ENCODE measurements around the gene SERTAD1. TPM values are rescaled to one million over a fixed set of nuclear protein-coding genes. Genes with fewer than 3 reads are reported as not detected.
"Not testable (repeated sequence)": the region's sequence is repeated elsewhere in the genome, so short reads cannot be mapped to it uniquely, and the experiment has no call there.

The SERTAD1 gene
- total RNA-seq, 1 donor from 2014 or later = 22.9 TPM

DNA sequence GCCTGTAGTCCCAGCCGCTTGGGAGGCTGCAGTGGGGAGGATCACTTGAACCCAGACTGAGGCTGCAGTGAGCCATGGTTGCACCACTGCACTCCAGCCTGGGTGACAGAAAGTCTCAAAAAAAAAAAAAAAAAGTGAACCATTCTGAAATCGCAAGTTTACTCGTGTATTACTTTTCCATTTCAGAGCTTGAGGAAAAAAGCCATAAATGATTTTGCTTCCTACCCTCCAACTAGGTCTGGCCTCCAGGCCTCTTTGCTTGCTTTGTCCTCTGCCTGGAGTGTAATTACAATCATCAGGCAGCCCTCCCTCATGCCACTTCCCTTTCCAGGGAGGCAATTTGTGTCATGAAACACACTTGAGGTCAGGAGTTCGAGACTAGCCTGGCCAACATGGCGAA is 31.3 kb upstream of the SERTAD1 start:
- Mint-ChIP-seq H3K9me3 (ENCODE audit: unreplicated experiment) (no peaks in the 10 kb centered on the region), H3K36me3 (ENCODE audit: low read depth, unreplicated experiment) (no peaks in the 10 kb centered on the region), H3K27ac (ENCODE audit: unreplicated experiment) (no peak overlapping the region), H3K4me3 (ENCODE audit: unreplicated experiment) (no peak overlapping the region), H3K27me3 (ENCODE audit: low read depth, unreplicated experiment) (no peaks in the 10 kb centered on the region), H3K4me1 (ENCODE audit: low read depth, unreplicated experiment) (no peaks in the 10 kb centered on the region)
- DNase-seq (ENCODE audit: low read depth) = no peak
- no peak overlapping the region for H2AFZ ChIP-seq (ENCODE audit: low read depth, low read length)
- no peak overlapping the region for H3K27ac ChIP-seq (ENCODE audit: low read depth, low read length)
- H3K4me3 ChIP-seq (ENCODE audit: insufficient read depth, low read depth, low read length) = no peak overlapping the region
- no peak overlapping the region for H3K4me2 ChIP-seq (ENCODE audit: low read length)
- H3K27me3 ChIP-seq (ENCODE audit: insufficient read depth, low read length) = no peaks in the 10 kb centered on the region
- FAIRE-seq = no peak
- no peak overlapping the region for H3K9ac ChIP-seq (ENCODE audit: low read length)
- no peaks in the 10 kb centered on the region for H3K9me3 ChIP-seq (ENCODE audit: insufficient read depth, low read depth, low read length)
- H3K79me2 ChIP-seq (ENCODE audit: insufficient read depth, low read length) = no peaks in the 10 kb centered on the region
- TF ChIP-seq EZH2 (IDR thresholded peaks at IDR 0.05; ENCODE audit: insufficient read depth, low read length) = no peak
- TF ChIP-seq, protein P1, sequence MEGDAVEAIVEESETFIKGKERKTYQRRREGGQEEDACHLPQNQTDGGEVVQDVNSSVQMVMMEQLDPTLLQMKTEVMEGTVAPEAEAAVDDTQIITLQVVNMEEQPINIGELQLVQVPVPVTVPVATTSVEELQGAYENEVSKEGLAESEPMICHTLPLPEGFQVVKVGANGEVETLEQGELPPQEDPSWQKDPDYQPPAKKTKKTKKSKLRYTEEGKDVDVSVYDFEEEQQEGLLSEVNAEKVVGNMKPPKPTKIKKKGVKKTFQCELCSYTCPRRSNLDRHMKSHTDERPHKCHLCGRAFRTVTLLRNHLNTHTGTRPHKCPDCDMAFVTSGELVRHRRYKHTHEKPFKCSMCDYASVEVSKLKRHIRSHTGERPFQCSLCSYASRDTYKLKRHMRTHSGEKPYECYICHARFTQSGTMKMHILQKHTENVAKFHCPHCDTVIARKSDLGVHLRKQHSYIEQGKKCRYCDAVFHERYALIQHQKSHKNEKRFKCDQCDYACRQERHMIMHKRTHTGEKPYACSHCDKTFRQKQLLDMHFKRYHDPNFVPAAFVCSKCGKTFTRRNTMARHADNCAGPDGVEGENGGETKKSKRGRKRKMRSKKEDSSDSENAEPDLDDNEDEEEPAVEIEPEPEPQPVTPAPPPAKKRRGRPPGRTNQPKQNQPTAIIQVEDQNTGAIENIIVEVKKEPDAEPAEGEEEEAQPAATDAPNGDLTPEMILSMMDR (IDR thresholded peaks at IDR 0.05; ENCODE audit: insufficient read depth, low read depth, low read length) = no peak
- no peaks in the 10 kb centered on the region for H3K36me3 ChIP-seq (ENCODE audit: insufficient read depth, low read length)
- no peaks in the 10 kb centered on the region for H4K20me1 ChIP-seq (ENCODE audit: insufficient read depth, low read length)
- no peaks in the 10 kb centered on the region for H3K4me1 ChIP-seq (ENCODE audit: insufficient read depth, low read length)

DNA sequence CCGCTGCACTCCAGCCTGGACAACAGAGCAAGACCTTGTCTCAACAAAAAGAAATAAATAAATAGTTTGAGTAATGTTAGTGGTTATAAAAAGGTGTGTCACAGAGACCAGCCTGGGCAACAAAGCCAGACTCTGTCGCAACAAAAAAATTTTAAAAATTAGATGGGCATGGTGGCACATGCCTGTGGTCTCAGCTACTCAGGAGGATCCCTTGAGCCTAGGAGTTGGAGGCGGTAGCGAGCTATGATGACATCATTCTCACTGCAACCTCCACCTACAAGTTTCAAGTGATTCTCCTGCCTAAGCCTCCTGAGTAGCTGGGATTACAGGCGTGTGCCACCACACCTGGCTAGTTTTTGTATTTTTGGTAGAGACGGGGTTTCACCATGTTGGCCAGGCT is 28.2 kb upstream of the SERTAD1 start:
- not testable (repeated sequence) for H3K4me3 Mint-ChIP-seq (ENCODE audit: unreplicated experiment); H3K27ac ChIP-seq (ENCODE audit: low read depth, low read length); H3K9ac ChIP-seq (ENCODE audit: low read length); H3K27ac Mint-ChIP-seq (ENCODE audit: unreplicated experiment); H3K4me2 ChIP-seq (ENCODE audit: low read length); H3K36me3 ChIP-seq (ENCODE audit: insufficient read depth, low read length); FAIRE-seq; H3K9me3 ChIP-seq (ENCODE audit: insufficient read depth, low read depth, low read length); H3K36me3 Mint-ChIP-seq (ENCODE audit: low read depth, unreplicated experiment); H3K4me1 ChIP-seq (ENCODE audit: insufficient read depth, low read length); H3K79me2 ChIP-seq (ENCODE audit: insufficient read depth, low read length); H2AFZ ChIP-seq (ENCODE audit: low read depth, low read length); DNase-seq (ENCODE audit: low read depth); H3K27me3 Mint-ChIP-seq (ENCODE audit: low read depth, unreplicated experiment); H3K4me1 Mint-ChIP-seq (ENCODE audit: low read depth, unreplicated experiment); H3K27me3 ChIP-seq (ENCODE audit: insufficient read depth, low read length); H3K4me3 ChIP-seq (ENCODE audit: insufficient read depth, low read depth, low read length); H4K20me1 ChIP-seq (ENCODE audit: insufficient read depth, low read length); H3K9me3 Mint-ChIP-seq (ENCODE audit: unreplicated experiment)

DNA sequence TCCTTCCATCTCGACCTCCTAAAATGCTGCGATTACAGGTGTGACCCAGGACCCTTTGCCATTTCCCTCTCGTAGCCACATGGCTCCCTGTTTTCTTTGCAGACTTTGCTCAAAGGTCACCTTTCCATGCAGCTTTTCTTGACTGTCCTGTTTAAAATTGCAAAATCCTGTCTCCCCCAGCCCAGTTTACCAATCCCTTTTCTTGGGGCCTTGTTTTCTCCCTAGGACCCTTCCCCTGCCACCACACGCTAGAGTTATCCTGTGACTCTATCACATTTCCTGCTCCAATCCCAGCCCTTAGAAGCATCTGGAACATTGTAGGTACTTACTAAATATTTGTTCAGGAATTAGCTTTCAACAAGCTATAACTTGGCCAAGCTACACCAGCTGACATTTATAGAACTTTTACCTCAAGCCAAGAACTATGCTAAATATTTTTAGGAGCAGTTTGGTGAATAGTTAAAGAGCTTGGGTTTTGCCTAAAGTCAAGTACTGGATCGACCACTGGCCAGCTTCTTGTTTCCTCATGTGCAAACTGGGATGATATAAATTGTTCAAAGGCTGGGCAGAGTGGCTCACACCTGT is 27.5 kb upstream of the SERTAD1 start:
- no peaks in the 10 kb centered on the region for H3K27me3 ChIP-seq (ENCODE audit: insufficient read depth, low read length)
- no peaks in the 10 kb centered on the region for H4K20me1 ChIP-seq (ENCODE audit: insufficient read depth, low read length)
- Mint-ChIP-seq H3K9me3 (ENCODE audit: unreplicated experiment) (no peaks in the 10 kb centered on the region), H3K4me1 (ENCODE audit: low read depth, unreplicated experiment) (no peaks in the 10 kb centered on the region), H3K4me3 (ENCODE audit: unreplicated experiment) (no peak overlapping the region), H3K36me3 (ENCODE audit: low read depth, unreplicated experiment) (no peaks in the 10 kb centered on the region), H3K27me3 (ENCODE audit: low read depth, unreplicated experiment) (peaks cover 5% of the 10 kb centered on the region), H3K27ac (ENCODE audit: unreplicated experiment) (no peak overlapping the region)
- no peak overlapping the region for H3K4me3 ChIP-seq (ENCODE audit: insufficient read depth, low read depth, low read length)
- no peak overlapping the region for H3K4me2 ChIP-seq (ENCODE audit: low read length)
- TF ChIP-seq, protein P1 (IDR thresholded peaks at IDR 0.05; ENCODE audit: insufficient read depth, low read depth, low read length) = no peak
- TF ChIP-seq EZH2 (IDR thresholded peaks at IDR 0.05; ENCODE audit: insufficient read depth, low read length) = no peak
- no peak overlapping the region for H2AFZ ChIP-seq (ENCODE audit: low read depth, low read length)
- FAIRE-seq (no peak), DNase-seq (ENCODE audit: low read depth) (no peak)
- H3K36me3 ChIP-seq (ENCODE audit: insufficient read depth, low read length) = no peaks in the 10 kb centered on the region
- H3K9me3 ChIP-seq (ENCODE audit: insufficient read depth, low read depth, low read length) = no peaks in the 10 kb centered on the region
- H3K4me1 ChIP-seq (ENCODE audit: insufficient read depth, low read length) = no peaks in the 10 kb centered on the region
- H3K27ac ChIP-seq (ENCODE audit: low read depth, low read length) = no peak overlapping the region
- H3K79me2 ChIP-seq (ENCODE audit: insufficient read depth, low read length) = no peaks in the 10 kb centered on the region
- H3K9ac ChIP-seq (ENCODE audit: low read length) = no peak overlapping the region

All from astrocyte (in vitro differentiated cells and primary cell).